SU-DHL-6 (cell line): ENCODE results near the gene LILRA2.

Source experiments
- EZH2phosphoT487 ChIP-seq: fragments of 200-600 bp; sonication (generic), shearing (Covaris generic); conservative IDR thresholded peaks from 2 replicates; pipeline ENCODE4 v1.6.1; 2018; ENCODE audit warnings: mild to moderate bottlenecking, antibody characterized with exemption, low read length, moderate library complexity, mixed read lengths
- TF ChIP-seq, protein P1 (sequence below): fragments of 200-600 bp; sonication (generic); IDR thresholded peaks from one replicate; pipeline ENCODE4 v1.5.1; 2017; ENCODE audit warnings: antibody characterized with exemption, mild to moderate bottlenecking, low read length, moderate library complexity; ENCODE audit not compliant: insufficient read depth, poor library complexity, severe bottlenecking

DNA sequence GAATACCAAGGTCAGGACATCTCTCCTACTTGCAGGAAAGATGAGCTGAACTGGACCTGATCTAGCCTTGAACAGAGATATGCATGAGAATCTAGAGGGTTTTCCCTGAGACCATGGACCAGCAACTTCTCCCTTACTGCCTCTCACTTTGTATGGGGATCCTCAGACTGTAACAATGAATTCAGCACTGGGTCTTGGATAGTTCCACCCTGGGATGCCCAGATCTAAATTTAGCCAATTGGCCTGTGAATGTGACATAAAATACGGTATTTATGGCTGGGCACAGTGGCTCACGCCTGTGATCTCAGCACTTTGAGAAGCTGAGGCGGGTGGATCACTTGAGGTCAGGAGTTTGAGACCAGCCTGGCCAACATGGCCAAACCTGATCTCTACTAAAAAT lies 15.3 kb upstream of the LILRA2 start:
- TF ChIP-seq, protein P1, sequence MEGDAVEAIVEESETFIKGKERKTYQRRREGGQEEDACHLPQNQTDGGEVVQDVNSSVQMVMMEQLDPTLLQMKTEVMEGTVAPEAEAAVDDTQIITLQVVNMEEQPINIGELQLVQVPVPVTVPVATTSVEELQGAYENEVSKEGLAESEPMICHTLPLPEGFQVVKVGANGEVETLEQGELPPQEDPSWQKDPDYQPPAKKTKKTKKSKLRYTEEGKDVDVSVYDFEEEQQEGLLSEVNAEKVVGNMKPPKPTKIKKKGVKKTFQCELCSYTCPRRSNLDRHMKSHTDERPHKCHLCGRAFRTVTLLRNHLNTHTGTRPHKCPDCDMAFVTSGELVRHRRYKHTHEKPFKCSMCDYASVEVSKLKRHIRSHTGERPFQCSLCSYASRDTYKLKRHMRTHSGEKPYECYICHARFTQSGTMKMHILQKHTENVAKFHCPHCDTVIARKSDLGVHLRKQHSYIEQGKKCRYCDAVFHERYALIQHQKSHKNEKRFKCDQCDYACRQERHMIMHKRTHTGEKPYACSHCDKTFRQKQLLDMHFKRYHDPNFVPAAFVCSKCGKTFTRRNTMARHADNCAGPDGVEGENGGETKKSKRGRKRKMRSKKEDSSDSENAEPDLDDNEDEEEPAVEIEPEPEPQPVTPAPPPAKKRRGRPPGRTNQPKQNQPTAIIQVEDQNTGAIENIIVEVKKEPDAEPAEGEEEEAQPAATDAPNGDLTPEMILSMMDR: no peak
- no peak for TF ChIP-seq EZH2phosphoT487
